ENCODE data around the gene ERBB2. TPM values are rescaled to one million over a fixed set of nuclear protein-coding genes. Genes with fewer than 3 reads are reported as not detected.

Gene ERBB2
- total RNA-seq, 1 donor from 2014 or later = 96.1 TPM

DNA sequence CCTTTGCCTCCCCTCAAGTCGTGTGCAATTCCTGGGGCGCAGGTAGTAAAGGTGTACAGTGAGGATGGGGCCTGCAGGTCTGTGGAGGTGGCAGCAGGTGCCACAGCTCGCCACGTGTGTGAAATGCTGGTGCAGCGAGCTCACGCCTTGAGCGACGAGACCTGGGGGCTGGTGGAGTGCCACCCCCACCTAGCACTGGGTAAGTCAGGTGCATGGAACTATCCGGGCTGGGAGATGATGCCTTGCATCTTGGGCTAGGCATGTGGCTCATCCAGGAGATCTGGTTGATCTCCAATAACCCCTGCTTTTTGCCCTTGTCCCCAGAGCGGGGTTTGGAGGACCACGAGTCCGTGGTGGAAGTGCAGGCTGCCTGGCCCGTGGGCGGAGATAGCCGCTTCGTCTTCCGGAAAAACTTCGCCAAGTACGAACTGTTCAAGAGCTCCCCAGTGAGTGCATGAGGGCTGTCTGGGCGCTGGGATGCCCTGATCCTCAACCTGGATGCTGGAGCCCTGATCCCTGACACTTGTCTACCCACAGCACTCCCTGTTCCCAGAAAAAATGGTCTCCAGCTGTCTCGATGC, 43.1 kb downstream of the ERBB2 start:
- Histone ChIP-seq H3K27ac (no peak overlapping the region), H3K4me3 (no peak overlapping the region), H3K9me3 (no peaks in the 10 kb centered on the region), H3K4me1 (peaks cover 17% of the 10 kb centered on the region), H3K27me3 (ENCODE audit: low read depth) (peaks cover 31% of the 10 kb centered on the region), H3K36me3 (peaks cover 25% of the 10 kb centered on the region)
- intact Hi-C loops (cut with DNase I) = no loop called here
- DNase-seq = no peak
- TF ChIP-seq, protein P1, sequence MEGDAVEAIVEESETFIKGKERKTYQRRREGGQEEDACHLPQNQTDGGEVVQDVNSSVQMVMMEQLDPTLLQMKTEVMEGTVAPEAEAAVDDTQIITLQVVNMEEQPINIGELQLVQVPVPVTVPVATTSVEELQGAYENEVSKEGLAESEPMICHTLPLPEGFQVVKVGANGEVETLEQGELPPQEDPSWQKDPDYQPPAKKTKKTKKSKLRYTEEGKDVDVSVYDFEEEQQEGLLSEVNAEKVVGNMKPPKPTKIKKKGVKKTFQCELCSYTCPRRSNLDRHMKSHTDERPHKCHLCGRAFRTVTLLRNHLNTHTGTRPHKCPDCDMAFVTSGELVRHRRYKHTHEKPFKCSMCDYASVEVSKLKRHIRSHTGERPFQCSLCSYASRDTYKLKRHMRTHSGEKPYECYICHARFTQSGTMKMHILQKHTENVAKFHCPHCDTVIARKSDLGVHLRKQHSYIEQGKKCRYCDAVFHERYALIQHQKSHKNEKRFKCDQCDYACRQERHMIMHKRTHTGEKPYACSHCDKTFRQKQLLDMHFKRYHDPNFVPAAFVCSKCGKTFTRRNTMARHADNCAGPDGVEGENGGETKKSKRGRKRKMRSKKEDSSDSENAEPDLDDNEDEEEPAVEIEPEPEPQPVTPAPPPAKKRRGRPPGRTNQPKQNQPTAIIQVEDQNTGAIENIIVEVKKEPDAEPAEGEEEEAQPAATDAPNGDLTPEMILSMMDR (IDR thresholded peaks at IDR 0.05) = no peak
- no peak for ATAC-seq

GRCh38 chr17:39744075-39744835, 44.4 kb downstream of the ERBB2 start:
- intact Hi-C loops (cut with DNase I) = no loop called here
- Histone ChIP-seq H3K27ac (no peak overlapping the region), H3K36me3 (peaks cover 25% of the 10 kb centered on the region), H3K4me1 (peaks cover 14% of the 10 kb centered on the region), H3K4me3 (no peak overlapping the region), H3K9me3 (no peaks in the 10 kb centered on the region), H3K27me3 (ENCODE audit: low read depth) (peaks cover 19% of the 10 kb centered on the region)
- ATAC-seq (no peak), DNase-seq (peak; percentile 37)
- TF ChIP-seq, protein P1 (IDR thresholded peaks at IDR 0.05) = no peak

- Histone ChIP-seq H3K36me3 (peaks cover 25% of the 10 kb centered on the region), H3K27ac (no peak overlapping the region), H3K4me3 (no peak overlapping the region), H3K27me3 (ENCODE audit: low read depth) (peaks cover 13% of the 10 kb centered on the region), H3K9me3 (no peaks in the 10 kb centered on the region), H3K4me1 (peaks cover 14% of the 10 kb centered on the region)
- DNase-seq = peak; percentile 32
- intact Hi-C loops (cut with DNase I) = no loop called here
- ATAC-seq = no peak
- TF ChIP-seq, protein P1 (IDR thresholded peaks at IDR 0.05) = no peak
Measured at GRCh38 chr17:39744836-39745215, 45.0 kb downstream of the ERBB2 start.

DNA sequence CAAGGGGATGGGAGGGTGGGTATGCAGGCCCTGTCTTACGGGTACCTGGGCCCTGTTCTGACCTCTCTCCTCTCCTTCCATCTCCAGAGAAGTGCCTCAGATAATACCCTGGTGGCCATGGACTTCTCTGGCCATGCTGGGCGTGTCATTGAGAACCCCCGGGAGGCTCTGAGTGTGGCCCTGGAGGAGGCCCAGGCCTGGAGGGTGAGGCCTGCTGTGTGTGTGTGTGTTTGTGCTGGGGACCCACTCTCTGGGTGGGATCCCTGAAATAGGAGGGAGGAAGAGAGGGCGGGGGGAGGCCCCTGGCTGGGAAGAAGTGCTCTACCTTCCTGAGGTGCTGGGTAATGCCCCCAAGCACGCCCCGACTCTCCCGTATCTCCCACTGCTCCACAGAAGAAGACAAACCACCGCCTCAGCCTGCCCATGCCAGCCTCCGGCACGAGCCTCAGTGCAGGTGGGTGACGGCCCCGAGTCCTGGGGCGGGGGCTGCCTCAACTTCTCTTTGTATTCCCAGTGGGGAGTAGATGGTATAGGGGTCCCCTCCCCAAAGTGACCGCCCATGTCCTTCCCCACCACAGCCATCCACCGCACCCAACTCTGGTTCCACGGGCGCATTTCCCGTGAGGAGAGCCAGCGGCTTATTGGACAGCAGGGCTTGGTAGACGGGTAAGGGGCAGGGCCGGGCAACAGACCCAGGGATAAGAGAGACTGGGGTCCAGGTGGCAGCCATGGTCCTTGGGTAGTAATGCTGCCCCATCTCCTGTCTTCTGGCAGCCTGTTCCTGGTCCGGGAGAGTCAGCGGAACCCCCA, 45.7 kb downstream of the ERBB2 start:
- ATAC-seq (no peak), DNase-seq (peak; percentile 34)
- Histone ChIP-seq H3K36me3 (peaks cover 25% of the 10 kb centered on the region), H3K4me3 (no peak overlapping the region), H3K4me1 (peaks cover 10% of the 10 kb centered on the region), H3K9me3 (no peaks in the 10 kb centered on the region), H3K27me3 (ENCODE audit: low read depth) (peaks cover 7% of the 10 kb centered on the region), H3K27ac (no peak overlapping the region)
- TF ChIP-seq, protein P1 (IDR thresholded peaks at IDR 0.05) = no peak
- intact Hi-C loops (cut with DNase I) = no loop called here

DNA sequence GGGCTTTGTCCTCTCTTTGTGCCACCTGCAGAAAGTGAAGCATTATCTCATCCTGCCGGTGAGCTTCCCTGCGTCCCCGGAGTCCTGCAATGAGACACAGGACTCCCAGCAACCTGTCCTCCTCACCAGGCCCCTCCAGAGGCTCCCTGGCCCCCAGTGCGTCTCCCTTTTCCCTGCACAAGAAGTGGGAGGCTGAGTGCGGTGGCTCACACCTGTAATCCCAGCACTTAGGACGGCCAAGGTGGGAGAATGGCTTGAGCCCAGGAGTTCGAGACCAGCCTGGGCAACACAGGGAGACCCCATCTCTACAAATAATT, 46.2 kb downstream of the ERBB2 start:
- Histone ChIP-seq H3K4me1 (peaks cover 4% of the 10 kb centered on the region), H3K36me3 (peaks cover 25% of the 10 kb centered on the region), H3K4me3 (no peak overlapping the region), H3K9me3 (no peaks in the 10 kb centered on the region), H3K27me3 (ENCODE audit: low read depth) (peaks cover 7% of the 10 kb centered on the region), H3K27ac (no peak overlapping the region)
- DNase-seq (peak; percentile 20), ATAC-seq (no peak)
- intact Hi-C loops (cut with DNase I) = no loop called here
- TF ChIP-seq, protein P1 (IDR thresholded peaks at IDR 0.05) = no peak

Data from lower lobe of right lung (tissue), 2 donors.